Lower leg skin (tissue), 4 donors: Measurements from ENCODE around the gene PACS1. TPM values are rescaled to one million over a fixed set of nuclear protein-coding genes. Genes with fewer than 3 reads are reported as not detected.

Experiments
- DNase-seq, 2 donors: peaks; one replicate each; pipeline ENCODE4 v3.0.0-alpha.2; 2019; ENCODE audit warnings: low spot score in 2 of 2
- H3K4me3 ChIP-seq: fragments of 200-600 bp; sonication (generic); 2 replicates; pipeline ENCODE4 v1.5.1; 2017; ENCODE audit warnings: mild to moderate bottlenecking, low read depth; ENCODE audit not compliant: poor library complexity, severe bottlenecking
- CTCF ChIP-seq, 3 donors: fragments of 450-650 bp; IDR thresholded peaks; one replicate each; pipeline ENCODE4 v1.5.1; 2016; ENCODE audit warnings: antibody characterized with exemption in 3 of 3, mild to moderate bottlenecking in 3 of 3, moderate library complexity in 2 of 3
- POLR2A ChIP-seq, 2 donors: fragments of 450-650 bp; IDR thresholded peaks; one replicate each; pipeline ENCODE4 v1.6.1; 2016 to 2017; ENCODE audit warnings: antibody characterized with exemption in 2 of 2, mild to moderate bottlenecking in 1 of 2, moderate library complexity in 1 of 2
- WGBS, 2 donors: methylation state at CpG; one replicate each; pipeline ENCODE4 v1.1.5; 2018; 5-methylcytosine and 5-hydroxymethylcytosine counted together
- intact Hi-C: fragments of 100-400 bp; cut with DNase I; formaldehyde crosslinking; loops from one replicate; pipeline ENCODE4 v1.15.0; 2023; ENCODE audit warnings: low total_unique reads
- total RNA-seq, 4 donors: library from RNA; depleted of rRNA; stranded (reverse); fragments of >200 nt; gene quantifications; one replicate each; pipeline ENCODE4 v1.1.0, GENCODE V29; 2016

Gene PACS1
- total RNA-seq, 4 donors from 2014 or later: 26.7 to 41.1 (median 32.4) TPM

GRCh38 chr11:66286699-66287098 is 216.6 kb downstream of the PACS1 start:
- intact Hi-C loops: loop anchor here (5.0 kb wide), 1 partner anchor 64 kb away; no protein-coding TSS in a partner anchor
- WGBS, 2 donors: 84 to 85% methylated on average over 5 of the region's 5 CpGs
- TF ChIP-seq CTCF (IDR thresholded peaks at IDR 0.05) (no peak), POLR2A (IDR thresholded peaks at IDR 0.05) (no peak)
- H3K4me3 ChIP-seq: no peak overlapping the region
- no peak for DNase-seq

GRCh38 chr11:66287211-66287888 is 217.3 kb downstream of the PACS1 start:
- DNase-seq: no peak
- 62 to 65% methylated on average over 10 of the region's 10 CpGs for WGBS, 2 donors
- no peak for TF ChIP-seq CTCF (IDR thresholded peaks at IDR 0.05)
- TF ChIP-seq POLR2A (IDR thresholded peaks at IDR 0.05): no peak
- H3K4me3 ChIP-seq: no peak overlapping the region
- intact Hi-C loops: loop anchor here (5.0 kb wide), 1 partner anchor 65 kb away; no protein-coding TSS in a partner anchor

- 33 to 34% methylated on average over 20 of the region's 20 CpGs for WGBS, 2 donors
- intact Hi-C loops: loop anchor here (5.0 kb wide), 1 partner anchor 66 kb away; no protein-coding TSS in a partner anchor
- TF ChIP-seq POLR2A (IDR thresholded peaks at IDR 0.05) (no peak), CTCF (IDR thresholded peaks at IDR 0.05) (no peak)
- peak overlapping the region; percentile 71 for H3K4me3 ChIP-seq
- DNase-seq: no peak
Measured at GRCh38 chr11:66287889-66288670, 218.0 kb downstream of the PACS1 start.

GRCh38 chr11:66288671-66289547 is 218.8 kb downstream of the PACS1 start, which contains the start of gene YIF1A:
TSS of gene YIF1A (minus strand) at chr11:66289143. CDS start at chr11:66288985, 158 bp downstream.
- H3K4me3 ChIP-seq: peak within 1 kb of the TSS; percentile 71
- TF ChIP-seq POLR2A (IDR thresholded peaks at IDR 0.05) (peak in 1 of 2 donors; percentile 42), CTCF (IDR thresholded peaks at IDR 0.05) (no peak)
- peak; percentile 98 to 100 for DNase-seq
- 0 to 1% methylated on average over 36 to 53 of the region's 87 CpGs for WGBS, 2 donors
- intact Hi-C loops: loop anchor here (5.0 kb wide), 1 partner anchor 67 kb away; no protein-coding TSS in a partner anchor
